Mammary epithelial cell (primary cell): ENCODE results near the gene CHL1.

Experiments
- EZH2 ChIP-seq: IDR thresholded peaks from 2 replicates; pipeline ENCODE4 v1.6.1; 2012; ENCODE audit warnings: low read length, inconsistent platforms, borderline replicate concordance
- TF ChIP-seq, protein P1 (sequence below), 2 donors: IDR thresholded peaks in 1 of 2; conservative IDR thresholded peaks in 1 of 2; 2 replicates each; pipeline ENCODE4 v1.5.1; 2011 to 2012; ENCODE audit warnings: inconsistent platforms in 2 of 2, low read length in 2 of 2, mild to moderate bottlenecking in 2 of 2, control low read depth in 1 of 2, low read depth in 1 of 2; ENCODE audit not compliant: insufficient read depth in 1 of 2; ENCODE audit errors: extremely low read depth in 1 of 2

GRCh38 chr3:207973-208372, 11.4 kb downstream of the CHL1 start:
- no peak for TF ChIP-seq EZH2
- TF ChIP-seq, protein P1, sequence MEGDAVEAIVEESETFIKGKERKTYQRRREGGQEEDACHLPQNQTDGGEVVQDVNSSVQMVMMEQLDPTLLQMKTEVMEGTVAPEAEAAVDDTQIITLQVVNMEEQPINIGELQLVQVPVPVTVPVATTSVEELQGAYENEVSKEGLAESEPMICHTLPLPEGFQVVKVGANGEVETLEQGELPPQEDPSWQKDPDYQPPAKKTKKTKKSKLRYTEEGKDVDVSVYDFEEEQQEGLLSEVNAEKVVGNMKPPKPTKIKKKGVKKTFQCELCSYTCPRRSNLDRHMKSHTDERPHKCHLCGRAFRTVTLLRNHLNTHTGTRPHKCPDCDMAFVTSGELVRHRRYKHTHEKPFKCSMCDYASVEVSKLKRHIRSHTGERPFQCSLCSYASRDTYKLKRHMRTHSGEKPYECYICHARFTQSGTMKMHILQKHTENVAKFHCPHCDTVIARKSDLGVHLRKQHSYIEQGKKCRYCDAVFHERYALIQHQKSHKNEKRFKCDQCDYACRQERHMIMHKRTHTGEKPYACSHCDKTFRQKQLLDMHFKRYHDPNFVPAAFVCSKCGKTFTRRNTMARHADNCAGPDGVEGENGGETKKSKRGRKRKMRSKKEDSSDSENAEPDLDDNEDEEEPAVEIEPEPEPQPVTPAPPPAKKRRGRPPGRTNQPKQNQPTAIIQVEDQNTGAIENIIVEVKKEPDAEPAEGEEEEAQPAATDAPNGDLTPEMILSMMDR (conservative IDR thresholded peaks at IDR 0.05 in 1 of 2, IDR thresholded peaks at IDR 0.05 in 1 of 2; ENCODE audit: extremely low read depth in 1 of 2, insufficient read depth in 1 of 2, low read depth in 1 of 2, low read length in 2 of 2) = peak in 1 of 2 donors; percentile 30
